ENCODE measurements around the gene TNK1. TPM values are rescaled to one million over a fixed set of nuclear protein-coding genes. Genes with fewer than 3 reads are reported as not detected.

TNK1 gene
- total RNA-seq, 1 experiment from 2014 or later, result 7.0 TPM

GRCh38 chr17:7355053-7355452 is 25.8 kb upstream of the TNK1 start, which contains the start of gene TMEM95:
Gene TMEM95 (plus strand): TSS chr17:7355156. CDS start chr17:7355205, 49 bp downstream.
- peaks cover 31% of the 10 kb centered on the region for H3K36me3 Mint-ChIP-seq (ENCODE audit: insufficient read depth, unreplicated experiment)
- intact Hi-C loops (cut with micrococcal nuclease; ENCODE audit: unreplicated experiment), result loop anchor here (5.0 to 10.0 kb wide), 2 partner anchors 207 to 330 kb away; partner anchors contain the start of genes SENP3, TP53 and WRAP53
- no peaks in the 10 kb centered on the region for H3K9me3 Mint-ChIP-seq (ENCODE audit: low read depth, unreplicated experiment)
- no peak for TF ChIP-seq CTCF (IDR thresholded peaks at IDR 0.05; ENCODE audit: unreplicated experiment)
- peaks cover 20% of the 10 kb centered on the region for H3K4me1 Mint-ChIP-seq (ENCODE audit: low read depth, unreplicated experiment)
- no peak within 1 kb of the TSS for H3K4me3 Mint-ChIP-seq (ENCODE audit: low read depth, unreplicated experiment)
- H3K27me3 Mint-ChIP-seq (ENCODE audit: unreplicated experiment), result no peaks in the 10 kb centered on the region
- CTCF ChIA-PET, result interaction anchor here (0.6 to 1.8 kb wide), 2 partner anchors 15 to 133 kb away, joined by 3 to 5 read pairs; no protein-coding TSS in a partner anchor
- BruUV-seq (replicated peaks), result no TSS peak
- H3K27ac Mint-ChIP-seq (ENCODE audit: unreplicated experiment), result peak within 1 kb of the TSS; percentile 20
- no peak for DNase-seq

- Mint-ChIP-seq H3K27ac (ENCODE audit: unreplicated experiment) (no peak overlapping the region), H3K4me3 (ENCODE audit: low read depth, unreplicated experiment) (no peak overlapping the region), H3K27me3 (ENCODE audit: unreplicated experiment) (no peaks in the 10 kb centered on the region), H3K36me3 (ENCODE audit: insufficient read depth, unreplicated experiment) (peaks cover 26% of the 10 kb centered on the region), H3K9me3 (ENCODE audit: low read depth, unreplicated experiment) (no peaks in the 10 kb centered on the region), H3K4me1 (ENCODE audit: low read depth, unreplicated experiment) (peaks cover 20% of the 10 kb centered on the region)
- no peak for DNase-seq
- no peak for TF ChIP-seq CTCF (IDR thresholded peaks at IDR 0.05; ENCODE audit: unreplicated experiment)
- BruUV-seq (replicated peaks), result no TSS peak
- intact Hi-C loops (cut with micrococcal nuclease; ENCODE audit: unreplicated experiment), result loop anchor here (5.0 to 10.0 kb wide), 2 partner anchors 207 to 329 kb away; partner anchors contain the start of genes SENP3, TP53 and WRAP53
- CTCF ChIA-PET, result interaction anchor here (0.6 to 1.8 kb wide), 8 partner anchors 15 to 169 kb away, joined by 3 to 8 read pairs (median 4); partner anchors contain the start of genes PLSCR3, TMEM256 and ZBTB4
Measured at GRCh38 chr17:7355573-7355972, 25.3 kb upstream of the TNK1 start.

- DNase-seq, result peak; percentile 90
- Mint-ChIP-seq H3K36me3 (ENCODE audit: insufficient read depth, unreplicated experiment) (peaks cover 21% of the 10 kb centered on the region), H3K4me3 (ENCODE audit: low read depth, unreplicated experiment) (no peak overlapping the region), H3K4me1 (ENCODE audit: low read depth, unreplicated experiment) (peaks cover 20% of the 10 kb centered on the region), H3K27ac (ENCODE audit: unreplicated experiment) (no peak overlapping the region), H3K9me3 (ENCODE audit: low read depth, unreplicated experiment) (no peaks in the 10 kb centered on the region), H3K27me3 (ENCODE audit: unreplicated experiment) (no peaks in the 10 kb centered on the region)
- BruUV-seq (replicated peaks), result no TSS peak
- peak; percentile 65 for TF ChIP-seq CTCF (IDR thresholded peaks at IDR 0.05; ENCODE audit: unreplicated experiment)
- intact Hi-C loops (cut with micrococcal nuclease; ENCODE audit: unreplicated experiment), result loop anchor here (5.0 to 10.0 kb wide), 2 partner anchors 206 to 329 kb away; partner anchors contain the start of genes SENP3, TP53 and WRAP53
- CTCF ChIA-PET, result interaction anchor here (0.6 to 1.8 kb wide), 9 partner anchors 14 to 168 kb away, joined by 3 to 8 read pairs (median 4); partner anchors contain the start of genes PLSCR3, TMEM256 and ZBTB4
Measured at GRCh38 chr17:7356072-7356549, 24.8 kb upstream of the TNK1 start.

- H3K9me3 Mint-ChIP-seq (ENCODE audit: low read depth, unreplicated experiment), result no peaks in the 10 kb centered on the region
- H3K36me3 Mint-ChIP-seq (ENCODE audit: insufficient read depth, unreplicated experiment), result peaks cover 15% of the 10 kb centered on the region
- no peak for DNase-seq
- peaks cover 20% of the 10 kb centered on the region for H3K4me1 Mint-ChIP-seq (ENCODE audit: low read depth, unreplicated experiment)
- CTCF ChIA-PET, result interaction anchor here (0.6 to 1.8 kb wide), 6 partner anchors 14 to 80 kb away, joined by 3 to 8 read pairs (median 4); partner anchors contain the start of gene PLSCR3
- intact Hi-C loops (cut with micrococcal nuclease; ENCODE audit: unreplicated experiment), result loop anchor here (5.0 to 10.0 kb wide), 2 partner anchors 206 to 328 kb away; partner anchors contain the start of genes SENP3, TP53 and WRAP53
- H3K4me3 Mint-ChIP-seq (ENCODE audit: low read depth, unreplicated experiment), result no peak overlapping the region
- TF ChIP-seq CTCF (IDR thresholded peaks at IDR 0.05; ENCODE audit: unreplicated experiment), result no peak
- BruUV-seq (replicated peaks), result no TSS peak
- no peak overlapping the region for H3K27ac Mint-ChIP-seq (ENCODE audit: unreplicated experiment)
- no peaks in the 10 kb centered on the region for H3K27me3 Mint-ChIP-seq (ENCODE audit: unreplicated experiment)
Measured at GRCh38 chr17:7356756-7357155, 24.1 kb upstream of the TNK1 start.

All from Calu3 (cell line).